GM19438 (cell line): ENCODE data around the gene DPH2.
A peak's percentile ranks its signal among the peaks of the same experiment; 100 is the strongest.

Experiments
- ATAC-seq: cut with Tn5 transposase; IDR thresholded peaks from one replicate; pipeline ENCODE4 v1.9.1; 2021; ENCODE audit warnings: low read depth; ENCODE audit not compliant: unreplicated experiment

The DPH2 gene

DNA sequence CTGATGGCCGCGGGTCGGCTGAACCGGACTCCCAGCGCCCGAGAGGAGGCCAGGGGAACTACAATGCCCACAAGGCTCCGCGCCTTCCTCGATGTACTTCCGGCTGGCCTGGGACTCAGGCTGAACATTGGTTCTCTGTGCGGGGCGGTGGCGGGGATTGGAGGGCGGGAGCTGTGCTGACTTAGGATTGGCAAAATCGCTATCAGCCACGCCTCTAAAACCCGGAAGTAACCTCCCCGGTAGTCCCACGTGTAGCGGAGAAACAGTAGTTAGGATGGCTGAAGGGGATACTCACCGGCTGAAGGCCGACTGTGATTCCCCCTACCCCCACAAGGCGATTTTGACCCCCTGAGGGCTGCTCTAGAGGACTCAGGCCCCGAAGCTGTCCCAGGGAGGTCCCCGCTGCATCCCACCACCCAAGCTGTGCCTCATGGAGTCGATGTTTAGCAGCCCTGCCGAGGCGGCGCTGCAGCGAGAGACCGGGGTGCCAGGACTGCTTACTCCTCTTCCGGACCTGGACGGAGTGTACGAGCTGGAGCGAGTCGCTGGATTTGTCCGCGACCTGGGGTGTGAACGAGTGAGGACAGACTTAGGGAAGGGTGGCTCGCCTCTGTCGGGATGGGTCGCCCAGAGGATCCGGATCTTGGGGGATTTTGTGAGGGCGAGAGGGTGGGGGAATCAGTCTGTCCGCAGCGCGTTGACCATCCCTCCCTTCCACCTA, at the start of gene DPH2:
TSS of gene DPH2 (plus strand) at position 265 of the 721 bp plus-strand sequence. CDS start at position 431, 166 bp downstream.
- peak; percentile 77 for ATAC-seq

- ATAC-seq, result no peak
Observed at GRCh38 chr1:43921022-43921421, 48.8 kb upstream of the DPH2 start.

DNA sequence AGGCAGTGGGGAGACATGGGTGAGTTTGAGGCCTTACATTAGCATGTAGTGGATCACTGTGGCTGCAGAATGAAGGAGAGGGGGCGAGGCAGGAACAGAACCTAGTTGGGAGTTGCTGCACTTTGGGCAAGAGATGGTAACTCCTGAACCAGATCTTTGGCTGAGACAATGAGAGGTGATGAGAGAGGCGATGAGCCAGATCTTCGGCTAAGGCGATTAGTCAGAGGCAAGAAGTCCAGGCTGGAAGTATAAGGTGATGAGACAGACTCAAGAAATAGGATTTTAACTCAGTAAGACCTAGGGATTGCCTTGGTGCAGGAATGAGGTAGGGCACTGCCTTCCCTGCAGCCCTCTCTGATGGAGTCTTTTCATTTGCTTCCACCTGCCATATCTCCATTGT, 45.3 kb upstream of the DPH2 start:
- no peak for ATAC-seq

GRCh38 chr1:43925846-43926245, 44.0 kb upstream of the DPH2 start:
- ATAC-seq, result no peak

DNA sequence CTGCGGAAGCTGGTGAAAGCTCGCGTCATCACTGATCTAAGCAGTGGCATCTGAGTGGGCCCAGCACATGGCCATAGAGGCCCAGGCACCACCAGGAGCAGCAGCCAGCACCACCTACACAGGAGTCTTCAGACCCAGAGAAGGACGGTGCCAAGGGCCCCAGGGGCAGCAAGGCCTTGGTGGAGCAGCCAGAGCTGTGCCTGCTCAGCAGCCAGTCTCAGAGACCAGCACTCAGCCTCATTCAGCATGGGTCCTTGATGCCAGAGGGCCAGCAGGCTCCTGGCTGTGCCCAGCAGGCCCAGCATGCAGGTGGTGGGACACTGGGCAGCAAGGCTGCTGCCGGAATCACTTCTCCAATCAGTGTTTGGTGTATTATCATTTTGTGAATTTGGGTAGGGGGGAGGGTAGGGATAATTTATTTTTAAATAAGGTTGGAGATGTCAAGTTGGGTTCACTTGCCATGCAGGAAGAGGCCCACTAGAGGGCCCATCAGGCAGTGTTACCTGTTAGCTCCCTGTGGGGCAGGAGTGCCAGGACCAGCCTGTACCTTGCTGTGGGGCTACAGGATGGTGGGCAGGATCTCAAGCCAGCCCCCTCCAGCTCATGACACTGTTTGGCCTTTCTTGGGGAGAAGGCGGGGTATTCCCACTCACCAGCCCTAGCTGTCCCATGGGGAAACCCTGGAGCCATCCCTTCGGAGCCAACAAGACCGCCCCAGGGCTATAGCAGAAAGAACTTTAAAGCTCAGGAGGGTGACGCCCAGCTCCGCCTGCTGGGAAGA, 39.5 kb upstream of the DPH2 start:
- no peak for ATAC-seq

DNA sequence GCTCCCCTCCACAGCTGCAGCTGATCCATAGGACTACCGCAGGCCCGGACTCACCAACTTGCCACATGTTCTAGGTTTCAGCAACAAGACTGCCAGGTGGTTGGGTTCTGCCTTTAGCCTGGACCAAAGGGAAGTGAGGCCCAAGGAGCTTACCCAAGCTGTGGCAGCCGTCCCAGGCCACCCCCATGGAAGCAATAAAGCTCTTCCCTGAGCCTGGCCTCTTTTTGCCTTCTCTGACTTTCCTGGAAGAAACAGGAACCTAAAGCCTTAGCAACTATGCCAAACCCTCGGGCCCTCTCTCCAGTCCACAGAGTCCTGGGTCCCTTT, 38.9 kb upstream of the DPH2 start:
- ATAC-seq, result no peak

GRCh38 chr1:43931711-43932660, 37.8 kb upstream of the DPH2 start:
- no peak for ATAC-seq

- ATAC-seq, result no peak
Observed at GRCh38 chr1:43932786-43933385, 36.9 kb upstream of the DPH2 start.

DNA sequence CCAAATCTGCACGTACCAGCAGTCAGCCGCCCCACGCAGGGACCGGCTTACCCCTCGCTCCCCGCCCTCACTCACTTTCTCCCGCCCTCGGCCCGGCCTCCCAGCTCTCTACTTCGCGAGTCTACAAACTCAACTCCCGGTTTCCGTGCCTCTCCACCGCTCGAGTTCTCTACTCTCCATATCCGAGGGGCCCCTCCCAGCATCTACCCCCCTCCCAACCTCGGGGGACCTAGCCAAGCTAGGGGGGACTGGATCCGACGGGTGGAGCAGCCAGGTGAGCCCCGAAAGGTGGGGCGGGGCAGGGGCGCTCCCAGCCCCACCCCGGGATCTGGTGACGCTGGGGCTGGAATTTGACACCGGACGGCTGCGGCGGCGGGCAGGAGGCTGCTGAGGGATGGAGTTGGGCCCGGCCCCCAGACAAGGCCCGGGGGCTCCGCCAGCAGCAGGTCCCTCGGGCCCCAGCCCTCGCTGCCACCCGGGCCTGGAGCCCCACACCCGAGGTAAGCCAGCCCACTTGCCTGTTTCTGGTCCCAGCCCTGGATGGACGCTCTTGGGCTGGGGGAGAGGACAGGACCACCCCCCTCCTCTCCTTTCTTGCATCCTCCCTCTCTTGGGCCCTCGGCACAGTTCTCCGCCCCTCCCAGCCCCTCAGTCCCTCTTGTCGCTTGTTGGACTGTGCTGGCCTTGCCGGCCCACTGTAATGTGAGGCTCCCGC, 36.3 kb upstream of the DPH2 start, which contains the start of gene ARTN:
TSS of gene ARTN (plus strand) at position 416 of the 715 bp plus-strand sequence. CDS start 1,856 bp downstream, outside the sequence.
- no peak for ATAC-seq

- ATAC-seq, result no peak
Observed at GRCh38 chr1:43934101-43934985, 35.5 kb upstream of the DPH2 start.

- ATAC-seq, result no peak
Observed at GRCh38 chr1:43934986-43935324, 34.9 kb upstream of the DPH2 start.

- no peak for ATAC-seq
Observed at GRCh38 chr1:43935711-43936427, 33.9 kb upstream of the DPH2 start.

- ATAC-seq, result no peak
Observed at GRCh38 chr1:43936431-43937151, 33.2 kb upstream of the DPH2 start.

DNA sequence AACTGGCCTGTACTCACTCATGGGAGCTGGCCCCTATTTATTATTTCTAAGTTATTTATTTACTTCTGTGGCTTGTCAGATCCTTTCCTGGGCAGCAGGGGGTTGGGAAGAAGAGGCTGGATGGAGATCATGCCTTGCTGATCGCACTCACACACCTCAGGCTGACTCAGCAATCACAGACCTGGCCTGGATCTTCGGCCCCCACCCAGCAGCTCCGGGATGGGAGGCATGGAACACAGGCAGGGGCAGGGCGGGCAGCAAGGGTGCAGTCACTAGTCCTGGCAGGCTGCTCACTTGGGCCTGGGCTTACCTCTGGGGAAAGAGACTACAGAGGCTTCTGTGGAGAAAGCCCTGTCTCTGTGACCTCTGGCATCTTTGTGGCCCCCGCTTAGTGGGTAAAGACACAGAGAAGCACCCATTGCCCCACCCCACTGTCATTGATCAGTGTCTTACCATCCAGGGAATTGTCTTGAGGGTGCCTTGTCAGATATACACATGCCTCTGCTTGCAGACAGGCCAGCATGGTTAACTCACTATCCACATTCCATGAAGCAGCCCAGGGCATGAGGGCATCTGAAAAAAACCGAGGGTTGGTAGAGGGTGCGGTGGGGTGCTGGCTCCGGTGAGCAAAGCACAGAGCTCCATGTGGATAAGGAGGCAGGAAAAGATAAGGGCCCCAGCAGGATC, 32.5 kb upstream of the DPH2 start:
- no peak for ATAC-seq

GRCh38 chr1:43938383-43938782, 31.4 kb upstream of the DPH2 start:
- no peak for ATAC-seq

- no peak for ATAC-seq
Observed at GRCh38 chr1:43938892-43939587, 30.8 kb upstream of the DPH2 start.

DNA sequence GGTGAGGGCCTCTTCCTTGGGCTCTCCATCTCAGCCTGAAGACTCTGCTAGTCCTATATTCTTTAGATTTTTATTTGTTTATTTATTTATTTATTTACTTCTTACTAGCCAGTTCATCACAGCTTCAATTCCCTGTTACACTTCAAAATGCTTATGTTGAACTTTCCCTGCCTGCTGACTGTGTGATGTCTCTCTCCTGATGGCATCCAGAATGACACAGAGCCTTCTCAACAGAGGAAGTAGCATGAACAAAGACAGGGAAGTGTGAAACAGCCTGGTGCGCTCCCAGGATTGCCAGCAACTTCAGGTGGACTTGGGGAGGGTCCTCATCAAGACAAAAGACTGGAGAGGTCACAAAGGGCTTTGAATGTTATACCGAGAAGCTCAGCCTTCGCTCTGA, 27.4 kb upstream of the DPH2 start:
- no peak for ATAC-seq
